Left cardiac atrium (tissue), 4 donors: ENCODE data around the gene PID1. TPM values are rescaled to one million over a fixed set of nuclear protein-coding genes. Genes with fewer than 3 reads are reported as not detected.

ENCODE experiments used
- ATAC-seq, 2 donors: fragments of 200-7000 bp; cut with Tn5 transposase; one replicate each; pipeline ENCODE4 v1.9.1; 2020; ENCODE audit warnings: mild to moderate bottlenecking in 2 of 2, moderate library complexity in 2 of 2
- DNase-seq: peaks from one replicate; pipeline ENCODE4 v3.0.0-alpha.2; 2020
- intact Hi-C, 2 donors: fragments of 100-400 bp; cut with DNase I; formaldehyde crosslinking; loops; one replicate each; pipeline versions ENCODE4 v1.14.1 to v1.15.1; 2022 to 2023
- total RNA-seq, 2 donors: library from RNA; stranded (reverse); fragmentation: NEBNext Ultra II Directional; extraction: Animal tissue kit (Norgen Biotek cat#: 25700); gene quantifications; one replicate each; pipeline ENCODE4 v1.2.1, GENCODE V29; 2021
- donor health status: DM: no; HTN: yes; CAD: no.
- donor health status: DM: no; HTN: yes; CAD: no; lungs with severe emphysema.
- donor health status: DM: yes; HTN: yes; CAD: no.
- donor health status: Dilated cardiomyopathy.

The PID1 gene
- total RNA-seq, 2 donors from 2014 or later, result 11.3 to 15.1 TPM

- intact Hi-C loops, result no loop called here
- DNase-seq, result no peak
- ATAC-seq, result no peak
These were observed 269.9 kb downstream of the PID1 start for GRCh38 chr2:229001196-229001595.

DNA sequence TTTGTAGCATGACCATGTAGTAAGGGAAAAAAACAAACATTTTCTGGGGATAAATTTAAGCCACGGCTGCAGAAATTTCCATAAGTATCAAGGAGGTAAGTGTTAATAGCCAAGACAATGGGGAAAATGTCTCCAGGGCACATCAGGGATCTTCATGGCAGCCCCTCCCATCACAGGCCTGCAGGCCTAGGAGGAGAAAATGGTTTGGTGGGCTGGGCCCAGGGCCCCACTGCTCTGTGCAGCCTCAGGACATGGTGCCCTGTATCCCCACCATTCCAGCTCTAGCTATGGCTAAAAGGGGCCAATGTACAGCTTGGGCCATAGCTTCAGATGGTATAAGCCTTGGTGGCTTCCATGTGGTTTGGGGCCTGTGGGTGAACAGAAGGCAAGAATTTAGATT is 271.8 kb downstream of the PID1 start:
- intact Hi-C loops, result no loop called here
- ATAC-seq (no peak), DNase-seq (no peak)

- intact Hi-C loops, result no loop called here
- DNase-seq, result no peak
- ATAC-seq, result no peak
These were observed 282.3 kb downstream of the PID1 start for GRCh38 chr2:228988786-228989185.

- ATAC-seq (no peak), DNase-seq (no peak)
- intact Hi-C loops, result no loop called here
These were observed 283.5 kb downstream of the PID1 start for GRCh38 chr2:228987441-228988155.

DNA sequence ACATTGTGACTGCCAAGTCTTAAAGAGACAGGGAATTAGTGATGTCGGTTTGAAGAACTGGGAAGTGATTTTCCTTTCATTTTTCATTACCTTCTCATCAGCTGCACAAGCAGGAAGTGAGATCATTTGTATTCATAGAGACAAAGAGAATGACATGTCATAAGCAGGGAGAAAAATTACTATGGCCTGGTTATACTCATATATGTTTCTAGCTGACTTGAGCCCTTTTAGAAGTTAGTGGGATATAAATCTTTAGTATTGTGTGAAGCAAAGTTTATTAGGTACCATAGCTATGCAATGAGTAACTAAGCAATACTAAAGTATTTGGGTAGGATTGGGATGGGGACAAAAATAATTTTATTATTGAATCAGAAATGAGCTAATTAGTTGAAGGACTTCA is 284.1 kb downstream of the PID1 start:
- intact Hi-C loops, result no loop called here
- ATAC-seq, result no peak
- DNase-seq, result no peak

DNA sequence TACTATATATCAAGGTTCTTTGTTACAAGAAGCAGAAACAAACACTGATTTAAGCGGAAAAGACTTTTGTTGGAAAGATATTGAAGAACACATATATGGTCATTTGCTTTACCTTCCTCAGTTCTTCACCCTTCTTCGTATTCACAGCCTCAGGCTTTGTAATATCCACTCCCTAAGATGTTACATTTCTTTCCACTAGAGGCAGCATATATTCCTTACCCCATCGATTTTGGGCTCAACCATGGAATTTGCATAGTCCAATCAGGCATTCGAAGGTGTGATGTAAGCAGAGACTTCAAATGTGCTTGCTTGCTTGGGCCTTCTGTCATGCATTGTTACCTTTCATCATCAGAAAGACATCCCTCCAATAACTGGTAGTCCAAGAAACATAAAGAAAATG is 287.4 kb downstream of the PID1 start:
- no peak for ATAC-seq
- intact Hi-C loops, result no loop called here
- DNase-seq, result no peak

- ATAC-seq (peak in 1 of 2 donors; percentile 60), DNase-seq (no peak)
- intact Hi-C loops, result no loop called here
These were observed 296.9 kb downstream of the PID1 start for GRCh38 chr2:228974169-228974568.
